Urinary bladder (tissue), 4 donors: ENCODE results near the gene LTB4R. TPM values are rescaled to one million over a fixed set of nuclear protein-coding genes. Genes with fewer than 3 reads are reported as not detected.
"Not testable (repeated sequence)": the region's sequence is repeated elsewhere in the genome, so short reads cannot be mapped to it uniquely, and the experiment has no call there.

Source experiments
- DNase-seq: peaks from one replicate; pipeline ENCODE4 v3.0.0-alpha.2; 2015; ENCODE audit errors: extremely low spot score
- H3K27ac ChIP-seq: one replicate; pipeline ENCODE4 v1.5.1; 2013; ENCODE audit warnings: low read depth, mild to moderate bottlenecking, moderate library complexity
- H3K36me3 ChIP-seq: one replicate; pipeline ENCODE4 v1.6.1; 2013; ENCODE audit warnings: mild to moderate bottlenecking, moderate library complexity; ENCODE audit not compliant: insufficient read depth
- H3K4me1 ChIP-seq: one replicate; pipeline ENCODE4 v1.6.1; 2013; ENCODE audit warnings: mild to moderate bottlenecking, moderate library complexity; ENCODE audit not compliant: insufficient read depth
- H3K4me3 ChIP-seq: one replicate; pipeline ENCODE4 v1.5.1; 2013; ENCODE audit warnings: low read depth, low read length
- WGBS: extraction: QIAGEN DNeasy Blood & Tissue Kit; methylation state at CpG from one replicate; pipeline ENCODE4 v1.1.7; 2013; 5-methylcytosine and 5-hydroxymethylcytosine counted together
- polyA plus RNA-seq: library from polyadenylated mRNA; stranded (reverse); fragments of 200-250 nt; gene quantifications from one replicate; pipeline ENCODE4 v1.2.3, GENCODE V29; 2013
- total RNA-seq: library from RNA; depleted of rRNA; stranded (reverse); fragments of >200 nt; gene quantifications from one replicate; pipeline ENCODE4 v1.2.3, GENCODE V29; 2014
- donor health status: healthy with polysubstance abuse.
- donor health status: healthy.

The LTB4R gene
- total and polyA plus RNA-seq, 2 donors, result 2.3 to 6.0 TPM

DNA sequence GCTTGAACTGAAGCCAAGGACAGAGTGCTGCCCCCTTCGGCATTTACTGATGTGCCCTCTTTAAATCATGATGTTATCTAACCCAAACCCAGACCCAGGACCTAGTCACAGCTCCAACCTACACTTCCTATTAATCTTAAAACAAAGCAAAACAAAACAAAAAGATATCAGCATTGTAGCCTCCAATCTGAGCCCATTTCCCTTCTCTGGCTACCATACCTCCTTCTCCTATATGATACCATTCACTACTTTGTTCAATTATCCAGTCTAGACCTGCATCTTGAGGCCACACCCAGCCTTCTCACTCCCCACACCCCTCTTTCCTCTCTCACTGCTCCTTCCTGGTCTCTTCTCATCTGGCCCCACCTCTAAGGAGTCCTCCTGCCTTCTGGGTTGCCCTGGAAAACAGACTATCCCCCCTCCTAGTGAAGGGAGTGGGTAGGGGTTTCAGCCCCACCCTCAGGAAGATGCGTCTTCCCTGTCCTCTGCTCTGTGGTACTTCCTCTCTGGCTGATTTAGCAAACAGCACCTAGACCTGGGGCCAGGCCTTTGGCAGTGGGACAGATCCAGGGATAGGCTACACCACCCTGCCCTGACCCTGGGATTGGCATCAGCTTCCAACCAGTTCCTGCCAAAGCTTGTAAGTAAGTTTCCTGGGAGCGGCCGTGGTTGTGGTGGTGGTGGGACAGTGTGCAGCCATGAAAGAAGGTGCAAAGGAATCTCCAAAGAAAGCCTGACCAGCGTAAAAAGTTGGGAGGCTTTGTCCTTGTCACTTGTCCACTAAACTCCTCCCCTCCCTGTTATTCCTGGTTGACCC lies 3.3 kb downstream of the LTB4R start:
- Histone ChIP-seq H3K36me3 (no peaks in the 10 kb centered on the region), H3K4me3 (no peak overlapping the region), H3K4me1 (no peaks in the 10 kb centered on the region), H3K27ac (no peak overlapping the region)
- 71% methylated on average over 5 of the region's 5 CpGs for WGBS
- no peak for DNase-seq

DNA sequence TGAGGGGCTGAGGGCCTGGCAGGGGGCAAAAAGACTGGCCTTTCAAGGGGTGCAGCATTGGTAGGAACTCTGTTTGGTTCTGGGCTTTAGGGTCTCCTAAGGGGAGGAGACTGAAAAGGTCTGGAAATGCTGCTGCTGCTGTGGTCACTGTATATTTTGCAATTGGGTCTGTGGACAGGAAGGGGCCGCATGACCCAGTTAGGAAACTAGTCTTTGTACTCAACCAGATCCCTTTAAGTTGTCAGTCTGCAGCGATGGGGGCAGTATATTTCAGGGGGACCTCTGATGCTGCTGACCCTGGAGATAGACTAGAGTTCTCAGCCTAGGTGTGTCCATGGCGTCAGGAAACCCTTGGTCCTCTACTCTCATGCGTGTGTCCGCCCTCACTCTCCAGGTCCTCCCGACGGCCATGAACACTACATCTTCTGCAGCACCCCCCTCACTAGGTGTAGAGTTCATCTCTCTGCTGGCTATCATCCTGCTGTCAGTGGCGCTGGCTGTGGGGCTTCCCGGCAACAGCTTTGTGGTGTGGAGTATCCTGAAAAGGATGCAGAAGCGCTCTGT lies 4.0 kb downstream of the LTB4R start:
- Histone ChIP-seq H3K36me3 (no peaks in the 10 kb centered on the region), H3K27ac (no peak overlapping the region), H3K4me1 (no peaks in the 10 kb centered on the region), H3K4me3 (no peak overlapping the region)
- DNase-seq, result no peak
- WGBS, result 81% methylated on average over 10 of the region's 10 CpGs

DNA sequence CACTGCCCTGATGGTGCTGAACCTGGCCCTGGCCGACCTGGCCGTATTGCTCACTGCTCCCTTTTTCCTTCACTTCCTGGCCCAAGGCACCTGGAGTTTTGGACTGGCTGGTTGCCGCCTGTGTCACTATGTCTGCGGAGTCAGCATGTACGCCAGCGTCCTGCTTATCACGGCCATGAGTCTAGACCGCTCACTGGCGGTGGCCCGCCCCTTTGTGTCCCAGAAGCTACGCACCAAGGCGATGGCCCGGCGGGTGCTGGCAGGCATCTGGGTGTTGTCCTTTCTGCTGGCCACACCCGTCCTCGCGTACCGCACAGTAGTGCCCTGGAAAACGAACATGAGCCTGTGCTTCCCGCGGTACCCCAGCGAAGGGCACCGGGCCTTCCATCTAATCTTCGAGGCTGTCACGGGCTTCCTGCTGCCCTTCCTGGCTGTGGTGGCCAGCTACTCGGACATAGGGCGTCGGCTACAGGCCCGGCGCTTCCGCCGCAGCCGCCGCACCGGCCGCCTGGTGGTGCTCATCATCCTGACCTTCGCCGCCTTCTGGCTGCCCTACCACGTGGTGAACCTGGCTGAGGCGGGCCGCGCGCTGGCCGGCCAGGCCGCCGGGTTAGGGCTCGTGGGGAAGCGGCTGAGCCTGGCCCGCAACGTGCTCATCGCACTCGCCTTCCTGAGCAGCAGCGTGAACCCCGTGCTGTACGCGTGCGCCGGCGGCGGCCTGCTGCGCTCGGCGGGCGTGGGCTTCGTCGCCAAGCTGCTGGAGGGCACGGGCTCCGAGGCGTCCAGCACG lies 4.7 kb downstream of the LTB4R start:
- 34% methylated on average over 70 of the region's 70 CpGs for WGBS
- no peaks in the 10 kb centered on the region for H3K36me3 ChIP-seq
- DNase-seq, result no peak
- H3K27ac ChIP-seq, result no peak overlapping the region
- no peaks in the 10 kb centered on the region for H3K4me1 ChIP-seq
- no peak overlapping the region for H3K4me3 ChIP-seq

DNA sequence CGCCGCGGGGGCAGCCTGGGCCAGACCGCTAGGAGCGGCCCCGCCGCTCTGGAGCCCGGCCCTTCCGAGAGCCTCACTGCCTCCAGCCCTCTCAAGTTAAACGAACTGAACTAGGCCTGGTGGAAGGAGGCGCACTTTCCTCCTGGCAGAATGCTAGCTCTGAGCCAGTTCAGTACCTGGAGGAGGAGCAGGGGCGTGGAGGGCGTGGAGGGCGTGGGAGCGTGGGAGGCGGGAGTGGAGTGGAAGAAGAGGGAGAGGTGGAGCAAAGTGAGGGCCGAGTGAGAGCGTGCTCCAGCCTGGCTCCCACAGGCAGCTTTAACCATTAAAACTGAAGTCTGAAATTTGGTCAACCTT lies 5.3 kb downstream of the LTB4R start:
- H3K4me3 ChIP-seq, result no peak overlapping the region
- WGBS, result 46% methylated on average over 18 of the region's 18 CpGs
- H3K36me3 ChIP-seq, result no peaks in the 10 kb centered on the region
- no peak overlapping the region for H3K27ac ChIP-seq
- H3K4me1 ChIP-seq, result no peaks in the 10 kb centered on the region
- DNase-seq, result no peak

DNA sequence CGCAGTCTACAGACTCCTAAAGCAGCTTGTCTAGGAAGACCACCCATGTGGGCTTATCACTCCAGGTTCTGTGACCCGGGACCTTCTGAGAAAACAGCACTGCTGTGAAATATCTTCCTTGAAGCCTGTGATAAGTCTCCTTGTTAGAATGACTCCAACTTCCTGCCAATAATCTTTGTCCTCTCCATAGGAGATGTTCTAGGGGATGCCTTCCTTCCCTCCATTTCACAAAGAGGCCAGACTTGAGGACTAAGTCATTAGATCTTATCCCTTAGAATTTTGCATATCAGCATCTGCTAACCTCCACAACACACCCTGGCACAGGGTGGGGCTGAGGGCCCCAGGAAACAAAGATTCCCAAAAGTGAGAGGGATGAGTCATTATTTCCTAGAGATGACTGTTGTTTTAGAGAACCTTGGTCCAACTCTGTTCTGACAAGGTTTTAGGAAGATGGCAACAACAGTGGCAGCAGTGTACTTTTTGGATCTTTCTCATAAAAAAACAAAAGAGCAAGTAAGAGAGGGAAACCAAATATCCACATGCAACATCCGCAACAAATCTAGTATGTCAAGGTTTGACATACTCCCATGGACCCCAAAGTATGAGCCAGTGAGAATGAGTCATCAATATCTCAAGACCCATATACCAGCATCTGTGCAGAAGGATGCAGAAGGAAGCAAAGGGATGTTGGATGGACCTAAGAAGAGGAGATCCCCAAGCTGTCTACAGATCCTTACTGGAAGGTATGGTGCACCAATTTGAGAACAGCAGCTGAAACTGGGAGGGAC lies 6.0 kb downstream of the LTB4R start:
- no peaks in the 10 kb centered on the region for H3K36me3 ChIP-seq
- H3K4me1 ChIP-seq, result no peaks in the 10 kb centered on the region
- DNase-seq, result no peak
- 61% methylated on average over 3 of the region's 3 CpGs for WGBS
- no peak overlapping the region for H3K4me3 ChIP-seq
- no peak overlapping the region for H3K27ac ChIP-seq

DNA sequence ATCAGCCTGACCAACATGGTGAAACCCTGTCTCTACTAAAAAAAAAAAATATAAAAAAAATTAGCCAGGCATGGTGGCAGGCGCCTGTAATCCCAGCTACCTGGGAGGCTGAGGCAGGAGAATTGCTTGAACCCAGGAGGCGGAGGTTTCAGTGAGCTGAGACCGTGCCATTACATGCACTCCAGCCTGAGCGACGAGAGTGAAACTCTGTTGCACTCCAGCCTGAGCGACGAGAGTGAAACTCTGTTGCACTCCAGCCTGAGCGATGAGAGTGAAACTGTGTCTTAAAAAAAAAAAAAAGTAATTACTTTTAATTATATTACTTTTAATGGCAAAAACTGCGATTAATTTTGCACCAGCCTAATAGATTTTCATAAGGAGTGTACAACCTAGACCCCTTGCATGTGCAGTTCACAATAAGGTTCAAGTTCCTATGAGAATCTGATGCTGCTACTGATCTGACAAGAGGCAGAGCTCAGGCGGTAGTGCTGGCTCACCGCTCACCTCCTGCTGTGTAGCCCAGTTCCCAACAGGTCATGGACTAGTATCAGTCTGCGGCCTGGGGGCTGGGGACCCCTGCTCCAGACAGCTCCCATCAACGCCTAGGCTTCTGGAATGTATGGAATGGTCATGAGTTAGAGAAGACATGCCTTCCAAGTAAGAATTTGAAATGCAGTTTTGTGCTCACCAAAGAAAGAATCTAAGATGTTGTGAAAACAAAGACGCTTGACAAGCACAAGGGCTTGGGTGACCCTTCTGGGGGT lies 10.1 kb downstream of the LTB4R start:
- H3K36me3 ChIP-seq, result no peaks in the 10 kb centered on the region
- no peak overlapping the region for H3K27ac ChIP-seq
- H3K4me1 ChIP-seq, result no peaks in the 10 kb centered on the region
- 84% methylated on average over 14 of the region's 14 CpGs for WGBS
- no peak for DNase-seq
- H3K4me3 ChIP-seq, result no peak overlapping the region

DNA sequence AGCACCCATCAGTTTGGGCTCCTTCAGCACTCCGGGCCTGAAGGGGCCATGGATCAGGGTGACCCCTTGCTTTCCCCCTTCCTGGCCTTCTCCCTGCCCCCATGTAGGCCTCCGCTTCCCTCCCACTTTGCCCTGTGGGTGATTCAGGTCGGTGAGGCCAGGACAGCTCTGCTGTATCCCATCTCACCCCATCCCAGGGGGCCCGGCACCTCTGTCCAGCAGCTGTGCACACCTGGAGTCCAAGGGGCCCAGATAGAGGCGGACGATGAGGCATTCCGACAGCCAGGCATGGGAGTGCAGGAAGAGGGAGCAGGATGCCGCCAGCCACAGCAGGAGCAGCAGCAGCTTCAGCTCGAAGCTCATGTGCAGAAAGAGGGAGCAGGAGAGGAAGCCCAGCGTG lies 11.4 kb downstream of the LTB4R start:
- H3K4me3 ChIP-seq, result no peak overlapping the region
- DNase-seq, result no peak
- H3K4me1 ChIP-seq, result no peaks in the 10 kb centered on the region
- WGBS, result 57% methylated on average over 10 of the region's 10 CpGs
- no peaks in the 10 kb centered on the region for H3K36me3 ChIP-seq
- no peak overlapping the region for H3K27ac ChIP-seq

DNA sequence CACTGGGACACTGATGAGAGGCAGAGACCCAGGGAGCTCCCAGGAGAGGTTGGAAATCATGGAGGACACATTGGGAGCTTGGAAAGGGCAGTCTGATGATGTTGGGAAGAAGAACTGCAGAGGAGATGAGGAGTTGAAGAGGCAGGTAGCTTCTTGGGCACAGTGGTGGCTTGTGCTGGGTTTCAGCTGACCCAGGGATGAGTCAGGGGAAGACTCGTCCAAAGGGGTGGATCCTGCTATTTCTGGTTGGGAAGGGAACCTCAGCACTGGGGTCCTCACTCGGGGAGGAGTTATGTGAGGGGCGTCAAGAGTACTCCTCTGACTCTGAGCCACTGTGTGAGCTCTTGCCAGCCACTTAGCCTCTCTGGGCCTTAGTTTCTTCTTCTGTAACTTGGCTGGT lies 12.0 kb downstream of the LTB4R start:
- WGBS, result 50% methylated on average over 3 of the region's 3 CpGs
- no peaks in the 10 kb centered on the region for H3K36me3 ChIP-seq
- H3K4me1 ChIP-seq, result no peaks in the 10 kb centered on the region
- H3K4me3 ChIP-seq, result no peak overlapping the region
- no peak overlapping the region for H3K27ac ChIP-seq
- no peak for DNase-seq

DNA sequence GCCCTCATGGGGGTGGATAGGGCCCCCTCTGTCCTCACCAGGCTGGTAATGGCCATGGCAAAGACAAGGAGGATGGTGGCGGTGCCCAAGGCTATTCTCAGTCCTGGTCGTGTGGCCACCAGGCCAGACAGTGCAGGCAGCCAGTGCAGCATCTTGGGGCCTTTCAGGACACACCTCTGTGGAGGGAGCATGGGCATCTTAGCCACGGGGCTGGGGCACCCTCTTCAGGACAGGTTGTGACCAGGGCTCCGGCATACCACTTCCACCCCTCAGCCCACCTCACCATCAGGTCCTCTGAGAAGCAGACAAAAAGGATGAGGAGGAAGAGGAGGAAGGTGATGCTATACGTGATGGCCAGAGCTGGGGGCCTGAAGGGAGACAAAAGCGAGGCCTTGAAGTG lies 12.7 kb downstream of the LTB4R start:
- no peaks in the 10 kb centered on the region for H3K4me1 ChIP-seq
- WGBS, result 78% methylated on average over 6 of the region's 6 CpGs
- no peak overlapping the region for H3K27ac ChIP-seq
- H3K36me3 ChIP-seq, result no peaks in the 10 kb centered on the region
- no peak for DNase-seq
- H3K4me3 ChIP-seq, result no peak overlapping the region

DNA sequence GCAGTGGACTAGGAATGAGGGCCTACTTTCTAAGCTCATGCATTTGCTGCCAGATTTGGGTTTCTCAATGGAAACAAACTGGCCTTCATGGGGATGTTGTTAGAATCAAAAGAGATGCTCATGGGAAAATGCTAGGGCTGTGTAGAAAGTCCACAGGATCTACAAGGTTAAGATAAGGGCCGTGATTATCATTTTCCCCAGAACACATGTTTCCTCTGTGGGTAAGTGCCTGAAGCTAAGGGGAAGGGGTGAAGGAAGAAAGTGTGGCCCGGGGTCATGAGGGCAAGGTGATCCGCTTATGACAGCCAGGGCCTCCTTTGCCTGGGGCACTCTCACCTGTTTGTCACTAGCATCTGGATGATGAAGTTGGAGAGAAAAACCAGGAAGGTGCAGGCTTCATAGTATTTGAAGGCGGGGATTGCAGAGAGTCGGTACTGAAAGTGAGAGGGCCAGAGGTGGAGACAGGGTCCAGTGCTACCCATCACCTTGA lies 13.8 kb downstream of the LTB4R start:
- 77% methylated on average over 5 of the region's 5 CpGs for WGBS
- no peaks in the 10 kb centered on the region for H3K36me3 ChIP-seq
- DNase-seq, result no peak
- H3K27ac ChIP-seq, result no peak overlapping the region
- no peaks in the 10 kb centered on the region for H3K4me1 ChIP-seq
- H3K4me3 ChIP-seq, result no peak overlapping the region

DNA sequence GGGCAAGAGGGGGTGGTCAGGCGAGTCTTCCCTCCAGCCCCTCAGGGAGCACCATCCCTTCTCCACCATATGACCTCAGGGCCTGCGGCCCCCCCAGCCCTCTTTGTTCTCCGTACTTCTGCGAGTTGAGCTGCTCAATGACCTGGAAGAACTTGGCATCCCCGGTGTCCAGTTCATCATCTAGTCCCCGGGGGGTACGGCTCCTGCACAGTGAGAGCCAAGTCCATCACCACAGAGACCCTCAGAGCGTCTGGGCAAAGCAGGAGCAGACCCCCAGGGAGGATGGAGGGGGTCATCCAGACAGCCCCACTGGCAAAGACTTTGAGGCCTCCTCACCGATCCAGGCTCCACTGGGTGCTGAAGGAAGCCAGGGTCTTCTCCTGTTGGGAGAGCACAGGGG lies 14.7 kb downstream of the LTB4R start:
- WGBS, result 80% methylated on average over 9 of the region's 9 CpGs
- no peak overlapping the region for H3K27ac ChIP-seq
- H3K36me3 ChIP-seq, result no peaks in the 10 kb centered on the region
- H3K4me3 ChIP-seq, result no peak overlapping the region
- no peaks in the 10 kb centered on the region for H3K4me1 ChIP-seq
- DNase-seq, result no peak

DNA sequence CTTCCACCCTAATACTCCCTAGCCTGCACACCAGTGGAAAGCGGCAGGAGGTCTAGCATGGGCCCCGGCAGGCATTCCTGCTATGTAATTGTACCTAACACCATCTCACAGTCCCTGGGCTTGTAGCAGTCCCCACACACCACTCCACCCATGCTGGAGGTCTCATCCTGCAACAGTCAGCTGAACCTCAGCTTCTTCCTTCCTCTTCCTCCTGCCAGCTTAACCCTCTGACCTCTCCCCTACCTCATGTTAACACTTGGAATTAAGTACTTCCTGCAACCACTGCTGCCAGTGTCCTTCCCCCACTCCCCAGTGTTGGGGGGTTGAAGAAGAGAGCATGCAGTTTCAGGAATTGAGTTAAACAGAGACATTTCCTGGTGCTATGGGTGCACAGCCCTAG lies 16.0 kb downstream of the LTB4R start:
- DNase-seq, result no peak
- Histone ChIP-seq H3K36me3 (no peaks in the 10 kb centered on the region), H3K27ac (no peak overlapping the region), H3K4me1 (no peaks in the 10 kb centered on the region), H3K4me3 (no peak overlapping the region)
- 70% methylated on average over 2 of the region's 2 CpGs for WGBS

DNA sequence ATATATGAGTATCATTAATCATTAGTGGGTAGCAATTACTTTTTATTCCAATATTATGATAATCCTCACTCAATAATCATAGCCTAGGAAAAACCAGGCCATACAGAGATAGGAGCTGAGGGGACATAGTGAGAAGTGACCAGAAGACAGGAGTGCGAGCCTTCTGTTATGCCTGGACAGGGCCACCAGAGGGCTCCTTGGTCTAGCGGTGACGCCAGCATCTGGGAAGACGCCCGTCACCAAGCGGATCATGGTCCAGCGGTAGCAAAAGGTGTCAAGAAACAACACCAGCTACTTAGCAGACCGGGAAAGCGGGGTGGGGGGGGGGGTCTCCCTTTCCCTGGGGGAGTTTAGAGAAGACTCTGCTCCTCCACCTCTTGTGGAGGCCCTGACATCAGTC lies 16.6 kb downstream of the LTB4R start:
- not testable (repeated sequence) for H3K27ac ChIP-seq, H3K36me3 ChIP-seq, H3K4me3 ChIP-seq, H3K4me1 ChIP-seq, DNase-seq
- 4% methylated on average over 9 of the region's 9 CpGs for WGBS
